B cell (primary cell): ENCODE data around the gene IL1RAP. TPM values are rescaled to one million over a fixed set of nuclear protein-coding genes. Genes with fewer than 3 reads are reported as not detected.

Source experiments
- ATAC-seq: fragments of 200-7000 bp; cut with Tn5 transposase; one replicate; pipeline ENCODE4 v1.10.0; 2021; ENCODE audit warnings: low read depth, mild to moderate bottlenecking, moderate number of reproducible peaks, moderate library complexity
- CTCF ChIA-PET: fragments of 350-600 bp; sonication (Branson Sonifier 250); formaldehyde crosslinking; loops from one replicate; lab custom pipeline; 2021; ENCODE audit warnings: antibody characterized with exemption, inconsistent platforms; lab: Charles Lee
- POLR2A ChIA-PET: fragments of 350-600 bp; sonication (Branson Sonifier 250); formaldehyde crosslinking; loops from one replicate; lab custom pipeline; 2021; ENCODE audit warnings: antibody characterized with exemption; lab: Charles Lee
- DNase-seq: peaks from one replicate; pipeline ENCODE4 v3.0.0; 2013
- H2AFZ ChIP-seq: 2 replicates; pipeline ENCODE4 v1.6.1; 2012; ENCODE audit warnings: mild to moderate bottlenecking, low read depth, low read length; ENCODE audit not compliant: insufficient read depth, poor library complexity, severe bottlenecking
- H3K27ac ChIP-seq, 2 donors: 1 replicate in 1 of 2; 2 replicates in 1 of 2; pipeline ENCODE4 v1.5.1; 2012 to 2013; ENCODE audit warnings: low read length in 2 of 2, mild to moderate bottlenecking in 2 of 2, moderate library complexity in 1 of 2
- H3K27me3 ChIP-seq, 4 experiments: fragments of 200-600 bp in 1 of 4; sonication (generic) in 1 of 4; replicated peaks in 1 of 4; 1 replicate in 2 of 4; 2 replicates in 2 of 4; pipeline versions ENCODE4 v1.6.1 to v1.7.0; 2013 to 2016; ENCODE audit warnings: low read length in 3 of 4, mild to moderate bottlenecking in 2 of 4, mixed read lengths in 1 of 4, moderate library complexity in 1 of 4; ENCODE audit not compliant: insufficient read depth in 4 of 4, control insufficient read depth in 3 of 4; ENCODE audit errors: control extremely low read depth in 1 of 4
- H3K36me3 ChIP-seq, 2 experiments: replicated peaks in 1 of 2; 1 replicate in 1 of 2; 2 replicates in 1 of 2; pipeline versions ENCODE4 v1.6.1 to v1.7.1; 2013; ENCODE audit warnings: low read length in 1 of 2; ENCODE audit not compliant: insufficient read depth in 2 of 2, control insufficient read depth in 1 of 2; ENCODE audit errors: control extremely low read depth in 1 of 2, extremely low read depth in 1 of 2
- H3K4me1 ChIP-seq, 2 donors: fragments of 200-600 bp in 1 of 2; sonication (generic) in 1 of 2; 1 replicate in 1 of 2; 2 replicates in 1 of 2; pipeline versions ENCODE4 v1.5.1 to v1.6.1; 2013 to 2017; ENCODE audit warnings: low read length in 2 of 2; ENCODE audit not compliant: control insufficient read depth in 2 of 2, insufficient read depth in 2 of 2
- H3K4me2 ChIP-seq: replicated peaks from 2 replicates; pipeline ENCODE3; 2012; ENCODE audit warnings: mild to moderate bottlenecking, low read depth, low read length; ENCODE audit not compliant: poor library complexity, severe bottlenecking
- H3K4me3 ChIP-seq, 5 experiments: fragments of 200-600 bp in 1 of 5; sonication (generic) in 1 of 5; 1 replicate in 3 of 5; 2 replicates in 2 of 5; pipeline versions ENCODE4 v1.5.1 to v1.7.0; 2011 to 2016; ENCODE audit warnings: low read length in 4 of 5, mild to moderate bottlenecking in 4 of 5, low read depth in 2 of 5, control low read depth in 1 of 5, moderate library complexity in 1 of 5; ENCODE audit not compliant: insufficient read depth in 1 of 5; ENCODE audit errors: control extremely low read depth in 1 of 5, extremely low read depth in 1 of 5
- H3K79me2 ChIP-seq: fragments of 200-600 bp; sonication (generic); one replicate; pipeline ENCODE4 v1.6.0; 2016; ENCODE audit warnings: low read length; ENCODE audit not compliant: control insufficient read depth, insufficient read depth
- H3K9ac ChIP-seq: fragments of 200-600 bp; sonication (generic); 2 replicates; pipeline ENCODE4 v1.6.1; 2017; ENCODE audit warnings: mild to moderate bottlenecking, low read length, moderate library complexity
- H3K9me3 ChIP-seq, 3 donors: one replicate each; pipeline versions ENCODE4 v1.6.1 to v1.7.1; 2013; ENCODE audit warnings: low read length in 2 of 3; ENCODE audit not compliant: control insufficient read depth in 2 of 3, insufficient read depth in 1 of 3; ENCODE audit errors: control extremely low read depth in 1 of 3
- H4K20me1 ChIP-seq: 2 replicates; pipeline ENCODE4 v1.6.0; 2012; ENCODE audit warnings: mild to moderate bottlenecking, low read length; ENCODE audit not compliant: insufficient read depth, control insufficient read depth, poor library complexity, severe bottlenecking
- H3K27ac Mint-ChIP-seq: one replicate; pipeline ENCODE4 v1.8.0; 2021; ENCODE audit warnings: mixed read lengths
- H3K27me3 Mint-ChIP-seq: one replicate; pipeline ENCODE4 v1.8.0; 2021; ENCODE audit warnings: mixed read lengths
- H3K4me1 Mint-ChIP-seq: one replicate; pipeline ENCODE4 v1.8.0; 2021; ENCODE audit warnings: mixed read lengths
- H3K4me3 Mint-ChIP-seq: one replicate; pipeline ENCODE4 v1.8.0; 2021; ENCODE audit warnings: mixed read lengths
- H3K9me3 Mint-ChIP-seq: one replicate; pipeline ENCODE4 v1.8.0; 2022; ENCODE audit warnings: mixed read lengths; ENCODE audit not compliant: insufficient read depth
- EZH2 ChIP-seq: IDR thresholded peaks from 2 replicates; pipeline ENCODE4 v1.6.1; 2012; ENCODE audit warnings: borderline replicate concordance, low read depth, mild to moderate bottlenecking, moderate library complexity, low read length; ENCODE audit not compliant: insufficient read depth, poor library complexity, severe bottlenecking
- WGBS: methylation state at CpG from one replicate; pipeline ENCODE4 v1.1.5; 2013; ENCODE audit warnings: missing lambda C conversion rate; ENCODE audit not compliant: insufficient coverage; 5-methylcytosine and 5-hydroxymethylcytosine counted together
- intact Hi-C: fragments of 100-400 bp; cut with micrococcal nuclease; formaldehyde crosslinking; loops from one replicate; pipeline ENCODE4 v1.10.0; 2022
- polyA plus RNA-seq: library from polyadenylated mRNA; depleted of rRNA; stranded (reverse); fragments of >200 nt; gene quantifications from 2 replicates; pipeline ENCODE4 v1.2.3, GENCODE V29; 2012
- total RNA-seq, 2 donors: library from RNA; stranded (reverse); fragments of 120-200 nt in 1 of 2; gene quantifications; 1 replicate in 1 of 2; 2 replicates in 1 of 2; pipeline versions ENCODE4 v1.2.3 to v1.2.4, GENCODE V29; 2013 to 2022
- TF ChIP-seq, protein P1 (sequence below): fragments of 200-600 bp; IDR thresholded peaks from one replicate; pipeline ENCODE4 v1.8.0; 2022; ENCODE audit warnings: antibody characterized with exemption, mild to moderate bottlenecking

The IL1RAP gene
- total and polyA plus RNA-seq, 2 donors (not counting 1 experiment from before 2014, with no cell fraction given) = 2.3 to 11.5 TPM

- Histone ChIP-seq H4K20me1 (no peaks in the 10 kb centered on the region), H3K9me3 (no peaks in the 10 kb centered on the region), H3K4me2 (no peak overlapping the region), H3K4me3 (no peak overlapping the region), H3K79me2 (no peaks in the 10 kb centered on the region), H3K27ac (no peak overlapping the region), H3K4me1 (no peaks in the 10 kb centered on the region), H3K27me3 (no peaks in the 10 kb centered on the region), H2AFZ (no peak overlapping the region), H3K9ac (no peak overlapping the region), H3K36me3 (no peaks in the 10 kb centered on the region)
- H3K27me3 Mint-ChIP-seq = no peaks in the 10 kb centered on the region
- intact Hi-C loops = no loop called here
- H3K4me1 Mint-ChIP-seq = no peaks in the 10 kb centered on the region
- no peak for DNase-seq
- H3K9me3 Mint-ChIP-seq = no peaks in the 10 kb centered on the region
- no peak overlapping the region for H3K27ac Mint-ChIP-seq
- no peak overlapping the region for H3K4me3 Mint-ChIP-seq
- TF ChIP-seq, protein P1, sequence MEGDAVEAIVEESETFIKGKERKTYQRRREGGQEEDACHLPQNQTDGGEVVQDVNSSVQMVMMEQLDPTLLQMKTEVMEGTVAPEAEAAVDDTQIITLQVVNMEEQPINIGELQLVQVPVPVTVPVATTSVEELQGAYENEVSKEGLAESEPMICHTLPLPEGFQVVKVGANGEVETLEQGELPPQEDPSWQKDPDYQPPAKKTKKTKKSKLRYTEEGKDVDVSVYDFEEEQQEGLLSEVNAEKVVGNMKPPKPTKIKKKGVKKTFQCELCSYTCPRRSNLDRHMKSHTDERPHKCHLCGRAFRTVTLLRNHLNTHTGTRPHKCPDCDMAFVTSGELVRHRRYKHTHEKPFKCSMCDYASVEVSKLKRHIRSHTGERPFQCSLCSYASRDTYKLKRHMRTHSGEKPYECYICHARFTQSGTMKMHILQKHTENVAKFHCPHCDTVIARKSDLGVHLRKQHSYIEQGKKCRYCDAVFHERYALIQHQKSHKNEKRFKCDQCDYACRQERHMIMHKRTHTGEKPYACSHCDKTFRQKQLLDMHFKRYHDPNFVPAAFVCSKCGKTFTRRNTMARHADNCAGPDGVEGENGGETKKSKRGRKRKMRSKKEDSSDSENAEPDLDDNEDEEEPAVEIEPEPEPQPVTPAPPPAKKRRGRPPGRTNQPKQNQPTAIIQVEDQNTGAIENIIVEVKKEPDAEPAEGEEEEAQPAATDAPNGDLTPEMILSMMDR = no peak
- TF ChIP-seq EZH2 = no peak
- ATAC-seq = no peak
- ChIA-PET POLR2A (no interaction called here), CTCF (no interaction called here)
- 83% methylated on average over 2 of the region's 6 CpGs for WGBS
These were observed 33.1 kb downstream of the IL1RAP start for GRCh38 chr3:190546881-190547510.

DNA sequence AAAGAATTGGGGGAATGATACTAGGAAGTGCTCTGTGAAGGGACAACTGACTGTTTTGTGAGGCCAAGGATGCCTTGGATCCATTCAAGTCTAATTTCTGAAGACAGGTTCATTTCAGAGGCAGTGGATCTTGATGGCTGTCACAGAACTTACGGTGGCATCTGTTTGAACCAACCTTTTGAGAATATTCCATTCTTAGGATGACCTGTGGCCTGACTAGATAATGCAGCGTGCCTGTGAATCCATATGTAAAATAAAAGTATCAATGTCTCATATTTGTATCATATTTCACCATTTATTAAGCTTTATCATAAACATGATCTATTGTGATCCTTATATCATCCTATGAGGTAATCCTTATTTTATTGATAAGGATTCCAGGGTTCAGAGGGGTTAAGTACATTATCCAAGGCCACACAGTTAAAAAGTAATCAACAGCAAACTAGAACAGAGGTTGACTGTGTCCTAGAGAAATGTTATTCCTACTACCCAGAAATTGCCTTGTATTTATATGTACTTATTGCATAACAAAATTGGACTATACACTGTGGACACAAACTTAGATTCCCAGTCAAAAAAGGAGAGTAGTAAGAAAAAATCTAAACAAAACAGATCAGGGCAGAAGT is 34.3 kb downstream of the IL1RAP start:
- Histone ChIP-seq H3K4me2 (no peak overlapping the region), H3K4me1 (no peaks in the 10 kb centered on the region), H2AFZ (no peak overlapping the region), H3K27ac (no peak overlapping the region), H3K9me3 (no peaks in the 10 kb centered on the region), H3K9ac (no peak overlapping the region), H3K79me2 (no peaks in the 10 kb centered on the region), H3K36me3 (no peaks in the 10 kb centered on the region), H3K4me3 (no peak overlapping the region), H4K20me1 (no peaks in the 10 kb centered on the region), H3K27me3 (no peaks in the 10 kb centered on the region)
- intact Hi-C loops = no loop called here
- DNase-seq = no peak
- Mint-ChIP-seq H3K4me1 (no peaks in the 10 kb centered on the region), H3K27ac (no peak overlapping the region), H3K27me3 (no peaks in the 10 kb centered on the region), H3K4me3 (no peak overlapping the region), H3K9me3 (peaks cover under 1% of the 10 kb centered on the region)
- 100% methylated on average over 1 of the region's 2 CpGs for WGBS
- TF ChIP-seq, protein P1 = no peak
- no peak for TF ChIP-seq EZH2
- no peak for ATAC-seq
- ChIA-PET CTCF (no interaction called here), POLR2A (no interaction called here)
